ENCODE results near the gene GABRP.
"Not testable (repeated sequence)": the region's sequence is repeated elsewhere in the genome, so short reads cannot be mapped to it uniquely, and the experiment has no call there.

Gene GABRP

GRCh38 chr5:170783498-170784247 is at the start of gene GABRP:
Gene GABRP (plus strand): TSS chr5:170783725. CDS start chr5:170788616, 4,891 bp downstream.
- no peak for DNase-seq (ENCODE audit: low read depth in 1 of 2, low spot score in 1 of 2)

- DNase-seq (ENCODE audit: low read depth in 1 of 2, low spot score in 1 of 2) = no peak
Observed at GRCh38 chr5:170736966-170737365, 46.6 kb upstream of the GABRP start.

GRCh38 chr5:170737591-170737990 is 45.9 kb upstream of the GABRP start:
- DNase-seq (ENCODE audit: low read depth in 1 of 2, low spot score in 1 of 2) = no peak

GRCh38 chr5:170738840-170739239 is 44.7 kb upstream of the GABRP start:
- DNase-seq (ENCODE audit: low read depth in 1 of 2, low spot score in 1 of 2) = no peak

GRCh38 chr5:170739446-170739845 is 44.1 kb upstream of the GABRP start:
- no peak for DNase-seq (ENCODE audit: low read depth in 1 of 2, low spot score in 1 of 2)

- DNase-seq (ENCODE audit: low read depth in 1 of 2, low spot score in 1 of 2) = no peak
Observed at GRCh38 chr5:170740551-170741205, 42.8 kb upstream of the GABRP start.

- DNase-seq (ENCODE audit: low read depth in 1 of 2, low spot score in 1 of 2) = no peak
Observed at GRCh38 chr5:170741801-170742200, 41.7 kb upstream of the GABRP start.

GRCh38 chr5:170743876-170744212 is 39.7 kb upstream of the GABRP start:
- DNase-seq (ENCODE audit: low read depth in 1 of 2, low spot score in 1 of 2) = no peak

- no peak for DNase-seq (ENCODE audit: low read depth in 1 of 2, low spot score in 1 of 2)
Observed at GRCh38 chr5:170745481-170746071, 37.9 kb upstream of the GABRP start.

- DNase-seq (ENCODE audit: low read depth in 1 of 2, low spot score in 1 of 2) = no peak
Observed at GRCh38 chr5:170746075-170746960, 37.2 kb upstream of the GABRP start.

- DNase-seq (ENCODE audit: low read depth in 1 of 2, low spot score in 1 of 2) = no peak
Observed at GRCh38 chr5:170746961-170747340, 36.6 kb upstream of the GABRP start.

GRCh38 chr5:170747357-170747756 is 36.2 kb upstream of the GABRP start:
- no peak for DNase-seq (ENCODE audit: low read depth in 1 of 2, low spot score in 1 of 2)

- DNase-seq (ENCODE audit: low read depth in 1 of 2, low spot score in 1 of 2) = no peak
Observed at GRCh38 chr5:170747851-170748250, 35.7 kb upstream of the GABRP start.

GRCh38 chr5:170748951-170749471 is 34.5 kb upstream of the GABRP start:
- DNase-seq (ENCODE audit: low read depth in 1 of 2, low spot score in 1 of 2) = no peak

GRCh38 chr5:170749911-170750431 is 33.6 kb upstream of the GABRP start:
- no peak for DNase-seq (ENCODE audit: low read depth in 1 of 2, low spot score in 1 of 2)

GRCh38 chr5:170750791-170751190 is 32.7 kb upstream of the GABRP start:
- DNase-seq (ENCODE audit: low read depth in 1 of 2, low spot score in 1 of 2) = no peak

- no peak for DNase-seq (ENCODE audit: low read depth in 1 of 2, low spot score in 1 of 2)
Observed at GRCh38 chr5:170751631-170752030, 31.9 kb upstream of the GABRP start.

- DNase-seq (ENCODE audit: low read depth in 1 of 2, low spot score in 1 of 2) = no peak
Observed at GRCh38 chr5:170752257-170753215, 31.0 kb upstream of the GABRP start.

- DNase-seq (ENCODE audit: low read depth in 1 of 2, low spot score in 1 of 2) = no peak
Observed at GRCh38 chr5:170753311-170753710, 30.2 kb upstream of the GABRP start.

- not testable (repeated sequence) for DNase-seq (ENCODE audit: low read depth in 1 of 2, low spot score in 1 of 2)
Observed at GRCh38 chr5:170754508-170754907, 29.0 kb upstream of the GABRP start.
